Activated CD8-positive, alpha-beta T cell treated with anti-CD3 and anti-CD28 coated beads for 36 hours (primary cell): ENCODE results near the gene PEAK1. TPM values are rescaled to one million over a fixed set of nuclear protein-coding genes. Genes with fewer than 3 reads are reported as not detected.

Source experiments
- ATAC-seq: fragments of 200-7000 bp; cut with Tn5 transposase; one replicate; pipeline ENCODE4 v1.10.0; 2021; ENCODE audit warnings: mild to moderate bottlenecking, moderate library complexity
- CTCF ChIA-PET: fragments of 350-600 bp; sonication (Branson Sonifier 250); formaldehyde crosslinking; loops from one replicate; lab custom pipeline; 2021; ENCODE audit warnings: antibody characterized with exemption; lab: Charles Lee
- POLR2A ChIA-PET: fragments of 350-600 bp; sonication (Branson Sonifier 250); formaldehyde crosslinking; loops from one replicate; lab custom pipeline; 2021; ENCODE audit warnings: antibody characterized with exemption; lab: Charles Lee
- DNase-seq: peaks from one replicate; pipeline ENCODE4 v3.0.0-alpha.2; 2020
- H3K27ac Mint-ChIP-seq: one replicate; pipeline ENCODE4 v1.8.0; 2021; ENCODE audit warnings: mild to moderate bottlenecking, mixed read lengths
- H3K27me3 Mint-ChIP-seq: one replicate; pipeline ENCODE4 v1.8.0; 2021; ENCODE audit warnings: mixed read lengths
- H3K36me3 Mint-ChIP-seq: one replicate; pipeline ENCODE4 v1.8.0; 2021; ENCODE audit warnings: low read depth, mixed read lengths
- H3K4me1 Mint-ChIP-seq: one replicate; pipeline ENCODE4 v1.8.0; 2021; ENCODE audit warnings: low read depth, mixed read lengths
- H3K4me3 Mint-ChIP-seq: one replicate; pipeline ENCODE4 v1.8.0; 2021; ENCODE audit warnings: mild to moderate bottlenecking, moderate library complexity, mixed read lengths
- H3K9me3 Mint-ChIP-seq: one replicate; pipeline ENCODE4 v1.8.0; 2021; ENCODE audit warnings: mixed read lengths
- CTCF ChIP-seq: fragments of 200-600 bp; IDR thresholded peaks from one replicate; pipeline ENCODE4 v1.8.0; 2022; ENCODE audit warnings: antibody characterized with exemption, mild to moderate bottlenecking
- intact Hi-C: fragments of 100-400 bp; cut with micrococcal nuclease; formaldehyde crosslinking; loops from one replicate; pipeline ENCODE4 v1.10.0; 2022
- total RNA-seq, 2 experiments: library from RNA; stranded (reverse); gene quantifications; one replicate each; pipeline ENCODE4 v1.2.3, GENCODE V29; 2021

Gene PEAK1
- total RNA-seq, 2 experiments from 2014 or later = 32.1 to 36.1 TPM

DNA sequence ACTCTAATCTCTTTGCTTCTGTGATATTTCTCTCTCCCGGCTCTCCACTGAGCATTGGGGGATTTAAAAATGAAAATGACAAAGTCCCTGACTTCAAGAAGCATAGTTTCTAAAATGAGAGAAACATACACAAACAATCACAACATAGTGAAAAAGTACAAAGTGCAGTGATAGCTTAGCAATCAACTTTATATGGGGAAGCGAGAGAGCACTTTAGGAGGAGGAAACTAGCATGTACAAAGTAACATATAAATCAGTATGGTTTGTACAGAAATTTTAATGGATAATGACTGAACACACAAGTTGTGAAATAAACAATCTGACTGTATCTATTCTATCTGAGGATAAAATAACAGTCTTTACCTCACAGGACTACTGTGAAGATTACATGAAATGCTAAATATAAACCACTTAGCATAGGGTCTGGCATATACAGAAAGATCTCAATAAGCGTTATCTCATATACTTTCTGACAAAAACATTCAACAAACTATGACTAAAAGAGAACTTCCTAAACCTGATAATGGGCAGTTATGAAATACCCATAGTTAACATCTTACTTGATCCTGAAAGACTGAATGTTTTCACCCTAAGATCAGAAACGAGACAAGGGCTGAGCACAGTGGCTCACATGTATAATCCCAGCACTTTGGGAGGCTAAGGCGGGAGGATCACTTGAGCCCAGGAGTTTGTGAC lies 61.2 kb downstream of the PEAK1 start:
- no peaks in the 10 kb centered on the region for H3K4me1 Mint-ChIP-seq
- no peaks in the 10 kb centered on the region for H3K27me3 Mint-ChIP-seq
- no peaks in the 10 kb centered on the region for H3K9me3 Mint-ChIP-seq
- intact Hi-C loops = no loop called here
- TF ChIP-seq CTCF = no peak
- H3K4me3 Mint-ChIP-seq = no peak overlapping the region
- CTCF ChIA-PET = no interaction called here
- ATAC-seq (no peak), DNase-seq (no peak)
- H3K36me3 Mint-ChIP-seq = peaks cover 9% of the 10 kb centered on the region
- POLR2A ChIA-PET = interaction anchor here (0.7 kb wide), 1 partner anchor 1291 kb away, joined by 3 read pairs; no protein-coding TSS in a partner anchor
- no peak overlapping the region for H3K27ac Mint-ChIP-seq

DNA sequence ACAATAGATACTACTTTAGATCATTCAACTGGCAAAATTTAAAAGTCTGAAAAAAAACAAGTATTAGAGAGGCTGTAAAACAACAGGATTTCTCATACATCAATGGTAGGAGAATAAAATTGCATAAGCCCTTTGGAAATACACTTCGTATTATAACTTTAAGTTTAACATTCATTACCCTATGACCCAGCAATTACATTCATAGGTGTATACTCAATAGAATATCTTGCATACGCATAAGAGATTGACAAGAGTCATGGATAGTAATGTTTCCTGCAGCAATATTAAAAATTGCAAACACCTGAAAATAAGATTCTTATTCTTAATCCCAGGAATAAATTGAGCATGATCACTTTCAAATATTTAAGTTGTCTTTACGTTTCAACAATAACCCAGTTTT lies 63.6 kb downstream of the PEAK1 start:
- H3K4me1 Mint-ChIP-seq = no peaks in the 10 kb centered on the region

GRCh38 chr15:77355321-77355720 lies 64.6 kb downstream of the PEAK1 start:
- H3K27ac Mint-ChIP-seq = no peak overlapping the region
- DNase-seq (no peak), ATAC-seq (no peak)
- H3K9me3 Mint-ChIP-seq = no peaks in the 10 kb centered on the region
- no peaks in the 10 kb centered on the region for H3K36me3 Mint-ChIP-seq
- POLR2A ChIA-PET = no interaction called here
- intact Hi-C loops = no loop called here
- no peak overlapping the region for H3K4me3 Mint-ChIP-seq
- CTCF ChIA-PET = no interaction called here
- H3K27me3 Mint-ChIP-seq = no peaks in the 10 kb centered on the region
- H3K4me1 Mint-ChIP-seq = no peaks in the 10 kb centered on the region
- no peak for TF ChIP-seq CTCF

More for the DNA sequence above, 63.6 kb downstream of the PEAK1 start:
- no peaks in the 10 kb centered on the region for H3K9me3 Mint-ChIP-seq
- H3K27me3 Mint-ChIP-seq = no peaks in the 10 kb centered on the region
- DNase-seq (no peak), ATAC-seq (no peak)
- ChIA-PET CTCF (no interaction called here), POLR2A (no interaction called here)
- no peak overlapping the region for H3K27ac Mint-ChIP-seq
- no peak overlapping the region for H3K4me3 Mint-ChIP-seq
- intact Hi-C loops = no loop called here
- H3K36me3 Mint-ChIP-seq = peaks cover 2% of the 10 kb centered on the region
- TF ChIP-seq CTCF = no peak

DNA sequence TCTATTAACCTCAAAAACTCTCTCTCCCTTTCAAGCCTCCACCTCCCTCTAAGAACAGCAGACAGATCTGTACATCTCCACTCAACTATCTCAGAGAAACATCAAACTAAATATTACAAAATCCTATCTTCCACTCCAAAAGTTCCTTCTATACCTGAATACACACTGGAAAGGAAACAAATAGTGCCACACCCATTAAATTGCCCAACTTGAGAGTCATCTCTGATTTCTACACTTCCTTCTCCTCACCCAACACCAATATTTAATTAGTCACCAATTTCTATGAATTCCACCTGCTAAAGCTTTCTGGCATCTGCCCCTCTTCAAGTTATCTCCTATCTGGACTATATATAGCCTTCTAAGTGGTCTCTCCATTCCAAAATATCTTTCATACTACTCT lies 65.8 kb downstream of the PEAK1 start:
- intact Hi-C loops = no loop called here
- ChIA-PET CTCF (no interaction called here), POLR2A (no interaction called here)
- DNase-seq (no peak), ATAC-seq (no peak)
- Mint-ChIP-seq H3K27me3 (no peaks in the 10 kb centered on the region), H3K4me3 (no peak overlapping the region), H3K4me1 (no peaks in the 10 kb centered on the region), H3K27ac (no peak overlapping the region), H3K9me3 (no peaks in the 10 kb centered on the region), H3K36me3 (no peaks in the 10 kb centered on the region)
- TF ChIP-seq CTCF = no peak

DNA sequence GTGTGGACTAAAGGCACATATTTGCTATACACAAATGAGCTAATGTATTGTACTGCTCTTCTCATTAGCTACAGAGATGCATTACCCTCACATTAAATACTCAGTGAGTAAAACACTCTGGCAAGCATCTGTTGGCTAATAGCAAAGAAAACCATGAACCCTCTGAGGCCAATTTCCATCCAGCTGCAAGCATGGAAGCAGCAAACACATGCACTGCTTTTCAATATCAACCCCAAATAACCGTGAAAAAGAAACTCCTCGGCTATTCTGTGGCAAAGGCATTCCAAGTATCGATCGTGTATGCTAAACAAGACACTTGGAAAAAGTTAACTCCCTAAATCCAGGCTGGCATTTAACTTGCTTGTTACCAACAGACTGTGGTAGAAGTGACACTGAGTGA lies 67.0 kb downstream of the PEAK1 start:
- POLR2A ChIA-PET = no interaction called here
- no peak for TF ChIP-seq CTCF
- Mint-ChIP-seq H3K27ac (no peak overlapping the region), H3K4me3 (no peak overlapping the region), H3K36me3 (no peaks in the 10 kb centered on the region), H3K27me3 (no peaks in the 10 kb centered on the region), H3K9me3 (no peaks in the 10 kb centered on the region), H3K4me1 (peaks cover 3% of the 10 kb centered on the region)
- intact Hi-C loops = no loop called here
- ATAC-seq (no peak), DNase-seq (no peak)
- CTCF ChIA-PET = no interaction called here
